Neutrophil (primary cell): ENCODE measurements around the gene PDE8B.
A peak's percentile ranks its signal among the peaks of the same experiment; 100 is the strongest.

Source experiments
- H3K27ac ChIP-seq: fragments of 200-600 bp; sonication (generic); 2 replicates; pipeline ENCODE4 v1.5.1; 2016; ENCODE audit warnings: mild to moderate bottlenecking, moderate library complexity
- H3K27me3 ChIP-seq: fragments of 200-600 bp; sonication (generic); 2 replicates; pipeline ENCODE4 v1.6.0; 2016; ENCODE audit warnings: mild to moderate bottlenecking
- H3K36me3 ChIP-seq: fragments of 200-600 bp; sonication (generic); 2 replicates; pipeline ENCODE4 v1.5.1; 2017
- H3K4me1 ChIP-seq, 2 experiments: fragments of 200-600 bp in 1 of 2; sonication (generic) in 1 of 2; 1 replicate in 1 of 2; 2 replicates in 1 of 2; pipeline versions ENCODE4 v1.5.1 to v1.6.1; 2013 to 2016; ENCODE audit warnings: low read depth in 1 of 2, low read length in 1 of 2, mild to moderate bottlenecking in 1 of 2, moderate library complexity in 1 of 2; ENCODE audit not compliant: control insufficient read depth in 1 of 2, insufficient read depth in 1 of 2
- H3K4me3 ChIP-seq, 2 experiments: fragments of 200-600 bp in 1 of 2; sonication (generic) in 1 of 2; 1 replicate in 1 of 2; 2 replicates in 1 of 2; pipeline ENCODE4 v1.5.1; 2013 to 2016; ENCODE audit warnings: low read depth in 1 of 2, low read length in 1 of 2, mild to moderate bottlenecking in 1 of 2, moderate library complexity in 1 of 2
- H3K9me3 ChIP-seq: fragments of 200-600 bp; sonication (generic); 2 replicates; pipeline ENCODE4 v1.5.1; 2016
- CTCF ChIP-seq: fragments of 200-600 bp; sonication (generic); IDR thresholded peaks from 2 replicates; pipeline ENCODE4 v1.5.1; 2016; ENCODE audit warnings: antibody characterized with exemption

The PDE8B gene

DNA sequence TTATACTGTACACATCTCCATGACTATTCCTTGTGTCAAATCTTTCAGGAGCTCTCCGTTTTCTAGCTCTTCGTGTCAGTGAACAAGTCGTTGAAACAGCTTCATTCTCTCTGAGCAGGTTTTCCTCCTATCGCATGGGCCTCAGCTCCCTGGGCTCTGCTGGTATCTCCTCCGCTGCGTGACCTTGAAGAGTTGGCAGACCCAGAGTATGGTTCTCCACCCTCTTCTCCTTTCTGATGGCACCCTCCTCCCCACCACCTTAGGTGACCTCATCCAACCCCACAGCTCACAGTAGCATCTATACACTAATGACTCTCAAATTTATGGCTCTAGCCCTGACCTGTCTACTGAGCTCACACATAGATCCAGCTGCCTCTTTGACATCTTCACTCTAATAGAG, 36.0 kb upstream of the PDE8B start:
- Histone ChIP-seq H3K27ac (no peak overlapping the region), H3K36me3 (no peaks in the 10 kb centered on the region), H3K27me3 (peaks cover 87% of the 10 kb centered on the region), H3K4me1 (no peaks in the 10 kb centered on the region), H3K9me3 (no peaks in the 10 kb centered on the region), H3K4me3 (no peak overlapping the region)
- TF ChIP-seq CTCF, result no peak

DNA sequence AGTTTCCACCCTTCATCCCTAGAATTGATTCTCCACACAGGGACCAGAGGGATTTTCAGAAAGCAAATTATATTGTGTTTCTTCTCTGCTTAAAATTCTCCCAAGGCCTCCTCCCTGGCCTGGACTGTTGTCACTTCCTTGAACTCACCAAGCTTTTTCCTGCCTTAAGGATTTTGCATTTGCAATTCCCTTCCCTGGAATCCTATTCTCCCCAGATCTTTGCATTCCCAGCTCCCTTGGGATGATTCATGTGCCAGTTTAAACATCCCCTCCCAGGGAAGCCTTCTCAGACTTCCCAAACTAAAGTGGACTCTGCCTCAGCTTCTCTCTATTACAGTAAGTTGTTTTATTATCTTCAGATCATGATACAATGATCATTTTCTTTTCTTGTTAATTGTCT, 35.2 kb upstream of the PDE8B start:
- H3K9me3 ChIP-seq, result no peaks in the 10 kb centered on the region
- H3K36me3 ChIP-seq, result no peaks in the 10 kb centered on the region
- no peak overlapping the region for H3K27ac ChIP-seq
- H3K4me3 ChIP-seq, result no peak overlapping the region
- TF ChIP-seq CTCF, result no peak
- peaks cover 90% of the 10 kb centered on the region for H3K27me3 ChIP-seq
- peaks cover under 1 to 3% of the 10 kb centered on the region in 2 experiments for H3K4me1 ChIP-seq

GRCh38 chr5:77176429-77176828, 34.1 kb upstream of the PDE8B start:
- no peak for TF ChIP-seq CTCF
- H3K4me1 ChIP-seq, result peaks cover 5 to 12% of the 10 kb centered on the region in 2 experiments
- H3K27ac ChIP-seq, result no peak overlapping the region
- no peaks in the 10 kb centered on the region for H3K36me3 ChIP-seq
- H3K27me3 ChIP-seq, result peaks cover 91% of the 10 kb centered on the region
- H3K4me3 ChIP-seq, result no peak overlapping the region
- H3K9me3 ChIP-seq, result no peaks in the 10 kb centered on the region

- H3K27me3 ChIP-seq, result peaks cover 91% of the 10 kb centered on the region
These were observed 32.9 kb upstream of the PDE8B start for GRCh38 chr5:77177576-77177975.

GRCh38 chr5:77180167-77181081, 30.1 kb upstream of the PDE8B start:
- TF ChIP-seq CTCF, result no peak
- Histone ChIP-seq H3K36me3 (no peaks in the 10 kb centered on the region), H3K9me3 (no peaks in the 10 kb centered on the region), H3K4me1 (peaks cover 5 to 12% of the 10 kb centered on the region in 2 experiments), H3K27ac (no peak overlapping the region), H3K4me3 (peak overlapping the region in 1 of 2 experiments; percentile 27), H3K27me3 (peaks cover 94% of the 10 kb centered on the region)

More at GRCh38 chr5:77177576-77177975, 32.9 kb upstream of the PDE8B start:
- H3K36me3 ChIP-seq, result no peaks in the 10 kb centered on the region
- no peak overlapping the region for H3K4me3 ChIP-seq
- H3K9me3 ChIP-seq, result no peaks in the 10 kb centered on the region
- H3K27ac ChIP-seq, result no peak overlapping the region
- no peak for TF ChIP-seq CTCF
- peaks cover 5 to 12% of the 10 kb centered on the region in 2 experiments for H3K4me1 ChIP-seq
